ENCODE measurements around the gene ITGB6.

The ITGB6 gene

GRCh38 chr2:160156100-160156499 lies 44.0 kb downstream of the ITGB6 start:
- TF ChIP-seq CTCF (IDR thresholded peaks at IDR 0.05): no peak

GRCh38 chr2:160145471-160145870 lies 54.6 kb downstream of the ITGB6 start:
- no peak for TF ChIP-seq CTCF (IDR thresholded peaks at IDR 0.05)

GRCh38 chr2:160144280-160144990 lies 55.6 kb downstream of the ITGB6 start:
- TF ChIP-seq CTCF (IDR thresholded peaks at IDR 0.05): no peak

- TF ChIP-seq CTCF (IDR thresholded peaks at IDR 0.05): no peak
Measured at GRCh38 chr2:160142472-160142871, 57.6 kb downstream of the ITGB6 start.

- TF ChIP-seq CTCF (IDR thresholded peaks at IDR 0.05): no peak
Measured at GRCh38 chr2:160141912-160142311, 58.2 kb downstream of the ITGB6 start.

GRCh38 chr2:160141419-160141818 lies 58.7 kb downstream of the ITGB6 start:
- TF ChIP-seq CTCF (IDR thresholded peaks at IDR 0.05): no peak

GRCh38 chr2:160140471-160140870 lies 59.6 kb downstream of the ITGB6 start:
- TF ChIP-seq CTCF (IDR thresholded peaks at IDR 0.05): no peak

GRCh38 chr2:160139991-160140390 lies 60.1 kb downstream of the ITGB6 start:
- no peak for TF ChIP-seq CTCF (IDR thresholded peaks at IDR 0.05)

Data from LNCAP (cell line).